Activated CD4-positive, alpha-beta T cell treated with anti-CD3 and anti-CD28 coated beads, Interleukin-2, amount 10 ng/mL, durations not matched to agents 24 days and 14 days (primary cell): ENCODE data around the gene CDHR5. TPM values are rescaled to one million over a fixed set of nuclear protein-coding genes. Genes with fewer than 3 reads are reported as not detected.

Experiments
- DNase-seq: peaks from one replicate; pipeline ENCODE4 v3.0.0; 2022
- H3K27ac Mint-ChIP-seq: one replicate; pipeline ENCODE4 v1.8.0; 2022; ENCODE audit warnings: mild to moderate bottlenecking, mixed read lengths
- H3K27me3 Mint-ChIP-seq: one replicate; pipeline ENCODE4 v1.8.0; 2022; ENCODE audit warnings: mixed read lengths
- H3K36me3 Mint-ChIP-seq: one replicate; pipeline ENCODE4 v1.8.0; 2022; ENCODE audit warnings: low read depth, mild to moderate bottlenecking, mixed read lengths
- H3K4me1 Mint-ChIP-seq: one replicate; pipeline ENCODE4 v1.8.0; 2021; ENCODE audit warnings: mixed read lengths
- H3K4me3 Mint-ChIP-seq: one replicate; pipeline ENCODE4 v1.8.0; 2022; ENCODE audit warnings: mild to moderate bottlenecking, moderate library complexity, mixed read lengths
- H3K9me3 Mint-ChIP-seq: one replicate; pipeline ENCODE4 v1.8.0; 2021; ENCODE audit warnings: mixed read lengths
- intact Hi-C: fragments of 100-400 bp; cut with micrococcal nuclease; formaldehyde crosslinking; loops from one replicate; pipeline ENCODE4 v1.15.1; 2023
- total RNA-seq: library from RNA; stranded (reverse); gene quantifications from 2 replicates; pipeline ENCODE4 v1.2.3, GENCODE V29; 2022

CDHR5 gene
- total RNA-seq, 1 donor from 2014 or later = not detected

DNA sequence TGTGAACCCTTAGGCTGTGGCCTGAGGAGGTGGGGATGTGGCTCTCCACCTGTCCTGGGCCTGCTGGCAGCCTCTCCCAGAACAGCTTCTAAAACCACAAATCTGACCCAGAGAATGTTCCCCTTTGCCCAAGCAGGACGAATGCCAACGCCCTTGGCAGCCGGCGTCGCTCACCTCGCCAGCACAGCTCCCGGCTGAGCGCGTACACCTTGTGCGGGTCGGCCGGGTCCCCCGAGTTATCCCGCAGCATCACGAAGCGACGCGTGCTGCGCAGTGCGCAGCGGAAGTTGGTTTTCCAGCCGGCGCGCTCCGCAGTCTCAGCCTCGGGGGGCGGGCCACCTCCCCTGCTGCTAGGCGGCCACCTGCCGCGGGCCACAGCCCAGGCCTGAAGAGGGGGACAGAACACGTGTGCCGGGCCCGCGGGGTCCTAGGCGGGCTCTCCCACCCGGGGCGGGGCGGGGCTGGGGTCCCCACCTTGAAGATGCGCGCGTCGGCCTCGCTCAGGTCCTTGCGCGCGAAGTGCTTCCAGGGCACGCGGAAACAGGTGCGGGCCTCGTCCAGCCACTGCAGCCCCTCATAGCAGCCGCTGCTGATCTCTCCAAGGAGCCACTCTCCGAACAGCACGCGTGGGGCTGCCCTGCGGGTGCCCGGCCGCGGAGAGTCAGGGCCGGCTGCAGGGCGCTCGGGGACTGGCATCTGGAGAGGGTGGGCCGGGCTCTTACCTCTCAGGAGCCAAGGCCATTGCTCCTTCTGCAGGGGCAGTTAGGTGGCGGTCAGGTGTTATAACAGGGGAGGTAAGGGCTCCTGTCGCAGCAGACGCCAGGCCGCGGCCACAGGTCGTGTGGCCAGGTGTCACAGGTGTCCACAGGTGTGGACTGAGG, 9.9 kb downstream of the CDHR5 start:
- Mint-ChIP-seq H3K4me1 (peaks cover 20% of the 10 kb centered on the region), H3K27ac (peak overlapping the region; percentile 89), H3K36me3 (peaks cover 25% of the 10 kb centered on the region), H3K4me3 (peak overlapping the region; percentile 89), H3K9me3 (no peaks in the 10 kb centered on the region), H3K27me3 (no peaks in the 10 kb centered on the region)
- intact Hi-C loops = loop anchor here (5.0 kb wide), 1 partner anchor 38 kb away; the partner anchor contains the start of gene PHRF1
- DNase-seq = peak; percentile 73

DNA sequence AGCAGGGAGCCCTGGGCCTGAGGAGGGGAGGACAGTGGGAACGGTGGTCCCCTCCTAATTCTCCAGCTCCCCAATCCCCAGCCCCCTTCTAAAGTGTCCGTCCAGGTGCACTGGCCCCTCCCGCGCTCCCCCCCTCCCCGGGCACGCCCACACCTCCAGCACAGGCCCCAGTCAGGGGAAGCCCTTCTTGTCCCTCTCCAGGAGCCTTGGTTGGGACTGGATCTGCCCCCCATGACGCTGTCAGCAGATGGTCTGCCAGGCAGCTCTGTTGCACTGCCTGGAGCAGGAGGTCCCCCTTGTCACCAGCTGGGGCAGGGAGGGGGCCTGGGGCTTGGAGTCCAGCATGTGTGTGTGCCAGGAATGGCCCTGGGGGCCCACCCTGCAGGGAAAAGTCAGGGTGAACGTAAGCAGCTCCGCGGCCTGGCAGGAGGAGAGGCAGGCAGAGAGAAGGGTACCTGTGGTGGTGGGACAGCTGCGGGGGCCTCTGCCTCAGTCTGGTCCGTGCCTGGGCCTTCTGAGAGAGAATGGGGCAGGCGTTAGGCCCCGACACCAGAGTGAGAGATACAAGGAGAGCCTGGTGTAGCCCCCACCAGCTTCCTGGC, 10.6 kb downstream of the CDHR5 start:
- H3K36me3 Mint-ChIP-seq = peaks cover 28% of the 10 kb centered on the region
- H3K27ac Mint-ChIP-seq = peak overlapping the region; percentile 81
- peak overlapping the region; percentile 89 for H3K4me3 Mint-ChIP-seq
- peak; percentile 69 for DNase-seq
- intact Hi-C loops = no loop called here
- no peaks in the 10 kb centered on the region for H3K9me3 Mint-ChIP-seq
- peaks cover 20% of the 10 kb centered on the region for H3K4me1 Mint-ChIP-seq
- H3K27me3 Mint-ChIP-seq = no peaks in the 10 kb centered on the region

DNA sequence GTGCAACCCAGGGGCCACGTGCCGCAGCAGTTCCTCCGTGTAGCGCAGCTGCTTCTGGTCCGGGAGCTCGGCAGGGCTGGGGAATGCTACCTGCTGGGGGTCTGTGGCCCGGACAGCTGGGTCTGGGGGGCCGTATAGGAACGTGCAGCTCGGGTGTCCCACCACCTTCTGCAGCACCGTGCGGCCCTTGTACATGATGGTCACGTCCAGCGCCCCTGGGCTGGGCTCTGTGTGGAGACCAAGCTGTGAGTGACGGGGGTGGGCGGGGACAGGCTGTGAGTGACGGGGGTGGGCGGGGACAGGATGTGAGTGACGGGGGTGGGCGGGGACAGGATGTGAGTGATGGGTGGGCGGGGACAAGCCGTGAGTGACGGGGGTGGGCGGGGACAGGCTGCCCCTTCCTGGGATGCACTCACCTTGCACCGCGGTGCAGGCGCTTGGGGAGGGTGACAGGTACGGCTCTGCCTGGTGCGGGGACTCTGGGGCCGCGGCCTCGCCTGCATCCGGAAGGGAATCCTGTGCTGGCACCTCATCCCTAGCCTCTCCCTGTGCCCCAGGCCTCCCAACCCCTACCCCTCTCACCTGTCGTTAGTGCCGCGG, 11.3 kb downstream of the CDHR5 start:
- peaks cover 31% of the 10 kb centered on the region for H3K36me3 Mint-ChIP-seq
- H3K27me3 Mint-ChIP-seq = no peaks in the 10 kb centered on the region
- peaks cover 20% of the 10 kb centered on the region for H3K4me1 Mint-ChIP-seq
- peak overlapping the region; percentile 89 for H3K4me3 Mint-ChIP-seq
- H3K9me3 Mint-ChIP-seq = no peaks in the 10 kb centered on the region
- DNase-seq = peak; percentile 88
- intact Hi-C loops = no loop called here
- H3K27ac Mint-ChIP-seq = peak overlapping the region; percentile 81

DNA sequence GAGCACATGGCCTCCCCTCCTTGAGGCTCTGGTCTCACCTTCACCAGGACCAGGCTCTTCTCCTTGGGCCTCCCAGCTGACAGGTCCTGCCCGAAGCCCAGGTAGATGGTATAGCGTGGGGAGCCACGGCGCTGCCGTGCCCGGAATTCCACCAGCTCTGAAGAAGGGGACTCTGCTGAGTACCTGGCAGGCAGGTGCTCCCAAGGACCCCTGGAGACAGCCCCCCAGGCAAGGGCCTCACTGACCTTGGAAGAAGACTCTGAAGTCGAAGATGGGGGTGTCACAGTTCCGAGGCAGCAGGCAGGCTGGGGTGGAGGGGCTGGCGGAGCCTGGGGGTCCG, 11.8 kb downstream of the CDHR5 start:
- no peaks in the 10 kb centered on the region for H3K9me3 Mint-ChIP-seq
- intact Hi-C loops = no loop called here
- H3K36me3 Mint-ChIP-seq = peaks cover 34% of the 10 kb centered on the region
- H3K27me3 Mint-ChIP-seq = no peaks in the 10 kb centered on the region
- peak overlapping the region; percentile 12 for H3K4me3 Mint-ChIP-seq
- DNase-seq = peak; percentile 66
- H3K27ac Mint-ChIP-seq = no peak overlapping the region
- H3K4me1 Mint-ChIP-seq = peaks cover 20% of the 10 kb centered on the region

GRCh38 chr11:612201-612960, 12.4 kb downstream of the CDHR5 start:
- H3K27ac Mint-ChIP-seq = peak overlapping the region; percentile 68
- H3K36me3 Mint-ChIP-seq = peaks cover 36% of the 10 kb centered on the region
- no peaks in the 10 kb centered on the region for H3K9me3 Mint-ChIP-seq
- no peaks in the 10 kb centered on the region for H3K27me3 Mint-ChIP-seq
- peaks cover 20% of the 10 kb centered on the region for H3K4me1 Mint-ChIP-seq
- intact Hi-C loops = no loop called here
- DNase-seq = peak; percentile 79
- peak overlapping the region; percentile 12 for H3K4me3 Mint-ChIP-seq

GRCh38 chr11:611001-611996, 13.5 kb downstream of the CDHR5 start:
- no peaks in the 10 kb centered on the region for H3K9me3 Mint-ChIP-seq
- DNase-seq = peak; percentile 63
- peaks cover 17% of the 10 kb centered on the region for H3K4me1 Mint-ChIP-seq
- H3K36me3 Mint-ChIP-seq = peaks cover 44% of the 10 kb centered on the region
- no peaks in the 10 kb centered on the region for H3K27me3 Mint-ChIP-seq
- H3K4me3 Mint-ChIP-seq = no peak overlapping the region
- intact Hi-C loops = no loop called here
- no peak overlapping the region for H3K27ac Mint-ChIP-seq

DNA sequence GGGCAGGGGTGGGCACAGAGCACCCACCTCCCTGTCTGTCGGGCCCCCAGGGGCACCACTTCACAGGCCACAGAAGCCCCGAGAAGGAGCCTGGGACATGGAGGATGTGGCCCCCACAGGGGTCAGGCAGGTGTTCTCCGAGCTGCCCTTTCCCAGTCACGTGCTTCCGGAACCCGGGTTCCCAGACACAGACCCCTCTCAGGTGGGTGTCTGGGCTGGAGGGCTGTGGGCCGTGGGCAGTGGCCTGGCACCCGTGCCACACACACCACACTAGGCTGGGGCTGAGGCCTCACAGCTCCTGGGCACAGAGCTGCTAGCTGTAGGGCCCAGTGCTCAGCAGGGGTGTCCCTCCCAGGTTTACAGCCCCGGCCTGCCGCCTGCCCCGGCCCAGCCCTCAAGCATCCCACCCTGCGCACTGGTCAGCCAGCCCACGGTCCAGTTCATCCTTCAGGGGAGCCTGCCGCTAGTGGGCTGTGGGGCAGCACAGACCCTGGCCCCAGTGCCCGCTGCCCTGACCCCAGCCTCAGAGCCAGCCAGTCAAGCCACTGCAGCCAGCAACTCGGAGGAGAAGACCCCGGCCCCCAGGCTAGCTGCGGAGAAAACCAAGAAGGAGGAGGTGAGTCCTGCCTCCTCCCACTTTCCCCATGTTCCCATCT, 14.5 kb downstream of the CDHR5 start:
- peaks cover 14% of the 10 kb centered on the region for H3K4me1 Mint-ChIP-seq
- H3K4me3 Mint-ChIP-seq = no peak overlapping the region
- H3K27ac Mint-ChIP-seq = no peak overlapping the region
- H3K27me3 Mint-ChIP-seq = no peaks in the 10 kb centered on the region
- peak; percentile 58 for DNase-seq
- intact Hi-C loops = no loop called here
- H3K36me3 Mint-ChIP-seq = peaks cover 42% of the 10 kb centered on the region
- H3K9me3 Mint-ChIP-seq = no peaks in the 10 kb centered on the region

GRCh38 chr11:609341-609811, 15.4 kb downstream of the CDHR5 start:
- Mint-ChIP-seq H3K4me1 (peaks cover 11% of the 10 kb centered on the region), H3K36me3 (peaks cover 46% of the 10 kb centered on the region), H3K9me3 (no peaks in the 10 kb centered on the region), H3K27ac (no peak overlapping the region), H3K4me3 (no peak overlapping the region), H3K27me3 (no peaks in the 10 kb centered on the region)
- intact Hi-C loops = no loop called here
- no peak for DNase-seq

GRCh38 chr11:608791-609251, 15.9 kb downstream of the CDHR5 start:
- no peak for DNase-seq
- Mint-ChIP-seq H3K4me1 (peaks cover 7% of the 10 kb centered on the region), H3K4me3 (no peak overlapping the region), H3K27ac (no peak overlapping the region), H3K36me3 (peaks cover 46% of the 10 kb centered on the region), H3K9me3 (no peaks in the 10 kb centered on the region), H3K27me3 (no peaks in the 10 kb centered on the region)
- intact Hi-C loops = no loop called here

- Mint-ChIP-seq H3K36me3 (peaks cover 47% of the 10 kb centered on the region), H3K9me3 (no peaks in the 10 kb centered on the region), H3K27ac (no peak overlapping the region), H3K27me3 (no peaks in the 10 kb centered on the region), H3K4me1 (peaks cover 6% of the 10 kb centered on the region), H3K4me3 (no peak overlapping the region)
- intact Hi-C loops = no loop called here
- peak; percentile 56 for DNase-seq
Observed at GRCh38 chr11:607971-608659, 16.6 kb downstream of the CDHR5 start.

- intact Hi-C loops = no loop called here
- peak; percentile 56 for DNase-seq
- Mint-ChIP-seq H3K4me3 (no peak overlapping the region), H3K9me3 (no peaks in the 10 kb centered on the region), H3K27ac (no peak overlapping the region), H3K36me3 (peaks cover 44% of the 10 kb centered on the region), H3K4me1 (peaks cover 4% of the 10 kb centered on the region), H3K27me3 (no peaks in the 10 kb centered on the region)
Observed at GRCh38 chr11:607020-607780, 17.6 kb downstream of the CDHR5 start.
